ENCODE results near the gene SGF29.
A peak's percentile ranks its signal among the peaks of the same experiment; 100 is the strongest.

DNA sequence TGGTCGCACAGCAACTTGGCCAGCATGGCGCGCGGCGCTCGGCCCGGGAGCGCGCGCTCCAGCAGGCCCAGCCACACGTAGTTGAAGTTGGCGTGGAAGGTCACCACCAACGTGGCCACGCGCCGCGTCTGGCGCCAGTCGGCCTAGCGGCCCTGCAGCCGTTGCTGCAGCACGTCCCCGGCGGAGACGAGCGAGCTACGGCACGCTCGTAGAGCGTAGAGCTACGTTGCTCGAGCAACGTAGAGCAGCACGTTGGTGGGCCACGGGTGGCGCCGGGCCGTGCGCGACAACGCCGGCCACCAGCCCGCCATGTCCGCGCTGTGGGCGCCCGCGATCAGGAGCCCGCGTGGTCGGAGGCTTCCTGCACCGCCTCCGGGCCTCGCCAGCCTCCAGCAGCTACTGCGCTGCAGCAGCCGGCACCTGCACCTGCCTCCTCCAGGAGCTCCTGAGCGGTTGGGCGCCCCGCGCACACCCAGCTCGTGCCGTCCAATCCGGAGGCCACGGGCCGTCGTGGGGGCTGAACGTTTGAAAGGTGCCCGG lies 69.5 kb downstream of the SGF29 start:
- TF ChIP-seq, protein P1, sequence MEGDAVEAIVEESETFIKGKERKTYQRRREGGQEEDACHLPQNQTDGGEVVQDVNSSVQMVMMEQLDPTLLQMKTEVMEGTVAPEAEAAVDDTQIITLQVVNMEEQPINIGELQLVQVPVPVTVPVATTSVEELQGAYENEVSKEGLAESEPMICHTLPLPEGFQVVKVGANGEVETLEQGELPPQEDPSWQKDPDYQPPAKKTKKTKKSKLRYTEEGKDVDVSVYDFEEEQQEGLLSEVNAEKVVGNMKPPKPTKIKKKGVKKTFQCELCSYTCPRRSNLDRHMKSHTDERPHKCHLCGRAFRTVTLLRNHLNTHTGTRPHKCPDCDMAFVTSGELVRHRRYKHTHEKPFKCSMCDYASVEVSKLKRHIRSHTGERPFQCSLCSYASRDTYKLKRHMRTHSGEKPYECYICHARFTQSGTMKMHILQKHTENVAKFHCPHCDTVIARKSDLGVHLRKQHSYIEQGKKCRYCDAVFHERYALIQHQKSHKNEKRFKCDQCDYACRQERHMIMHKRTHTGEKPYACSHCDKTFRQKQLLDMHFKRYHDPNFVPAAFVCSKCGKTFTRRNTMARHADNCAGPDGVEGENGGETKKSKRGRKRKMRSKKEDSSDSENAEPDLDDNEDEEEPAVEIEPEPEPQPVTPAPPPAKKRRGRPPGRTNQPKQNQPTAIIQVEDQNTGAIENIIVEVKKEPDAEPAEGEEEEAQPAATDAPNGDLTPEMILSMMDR (IDR thresholded peaks at IDR 0.05), result peak in 1 of 6 experiments; percentile 8
- peak in 1 of 2 donors; percentile 69 for TF ChIP-seq POLR2A (IDR thresholded peaks at IDR 0.05)
